Measurements from ENCODE around the gene NOL4L.
"Not testable (repeated sequence)": the region's sequence is repeated elsewhere in the genome, so short reads cannot be mapped to it uniquely, and the experiment has no call there.

NOL4L gene

DNA sequence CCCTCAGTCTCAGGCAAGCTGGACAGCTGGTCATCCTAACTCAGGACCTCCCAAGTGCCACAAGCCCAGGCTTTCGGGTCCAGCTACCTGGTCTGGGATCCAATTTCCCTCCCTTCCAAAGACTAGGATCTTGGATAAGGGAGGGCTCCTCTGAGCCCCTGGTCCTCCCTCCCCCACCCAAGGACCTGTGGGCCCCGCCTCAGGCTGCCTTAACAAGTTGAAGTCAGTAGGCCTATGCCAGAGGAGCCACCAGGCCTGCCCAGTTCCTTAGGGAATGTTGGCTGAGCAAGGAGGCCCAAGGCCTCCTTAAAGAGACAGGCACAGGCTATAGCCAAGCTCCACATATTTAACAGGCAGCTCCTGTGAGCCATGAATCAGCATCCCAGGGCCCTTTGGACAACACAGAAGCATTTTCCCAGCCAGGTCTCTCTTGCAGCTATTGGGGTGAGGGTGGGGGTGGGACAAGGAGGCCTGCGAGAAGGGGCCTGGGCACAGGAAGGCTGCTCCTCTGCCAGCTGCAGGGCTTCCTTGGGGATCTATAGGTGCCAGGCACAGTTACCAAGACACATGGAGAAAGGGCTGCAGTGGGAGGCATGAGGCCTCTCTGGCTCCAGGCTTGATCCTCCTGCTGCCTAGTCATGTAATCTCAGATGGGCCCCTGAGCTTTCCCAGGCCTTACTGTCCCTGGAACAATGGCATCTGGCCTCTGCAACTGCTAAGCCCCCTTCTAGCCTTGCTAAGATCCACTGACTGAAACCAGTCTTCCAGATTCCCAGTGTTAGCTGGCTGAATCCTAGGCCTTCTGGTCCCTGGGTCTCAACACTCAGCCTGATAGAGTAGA is 27.4 kb upstream of the NOL4L start:
- DNase-seq = no peak

DNA sequence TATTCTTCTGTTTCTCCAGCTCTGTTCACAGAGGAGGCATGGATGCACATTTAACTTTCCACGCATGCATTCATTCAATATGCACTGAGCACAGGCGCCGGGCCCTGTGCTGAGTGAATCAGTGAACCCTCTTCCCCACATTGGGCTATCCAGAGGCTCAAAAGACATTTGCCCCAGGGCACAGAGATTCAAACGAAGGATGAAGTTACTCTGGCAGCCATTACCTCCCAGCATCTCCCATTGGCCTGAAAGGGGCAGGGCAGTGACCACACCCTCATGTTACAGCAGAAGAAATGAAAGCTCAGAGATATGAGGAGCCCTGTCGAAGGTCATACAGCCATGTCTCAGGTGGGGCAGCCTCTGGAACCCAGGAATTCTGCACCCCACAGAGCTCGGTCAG is 26.7 kb upstream of the NOL4L start:
- no peak for DNase-seq

DNA sequence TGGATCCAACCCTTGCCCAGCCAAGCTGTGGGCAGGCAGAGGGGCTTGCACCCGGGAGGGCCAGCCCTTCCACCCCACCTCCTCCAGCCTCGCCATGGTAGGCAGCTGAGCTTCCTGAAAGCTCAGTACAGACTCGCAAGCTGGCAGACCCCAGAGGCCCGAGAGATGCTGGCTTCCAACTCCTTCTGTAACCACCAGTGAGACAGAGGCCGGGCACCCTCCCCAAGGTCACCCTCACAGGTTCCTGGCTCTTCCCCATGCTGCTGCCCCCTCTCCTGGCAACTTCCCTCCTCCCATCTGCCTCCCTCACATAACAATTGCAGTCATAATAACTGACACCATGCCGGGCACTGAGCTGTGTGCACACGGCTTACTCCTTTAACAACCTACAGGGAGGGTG is 26.2 kb upstream of the NOL4L start:
- no peak for DNase-seq

DNA sequence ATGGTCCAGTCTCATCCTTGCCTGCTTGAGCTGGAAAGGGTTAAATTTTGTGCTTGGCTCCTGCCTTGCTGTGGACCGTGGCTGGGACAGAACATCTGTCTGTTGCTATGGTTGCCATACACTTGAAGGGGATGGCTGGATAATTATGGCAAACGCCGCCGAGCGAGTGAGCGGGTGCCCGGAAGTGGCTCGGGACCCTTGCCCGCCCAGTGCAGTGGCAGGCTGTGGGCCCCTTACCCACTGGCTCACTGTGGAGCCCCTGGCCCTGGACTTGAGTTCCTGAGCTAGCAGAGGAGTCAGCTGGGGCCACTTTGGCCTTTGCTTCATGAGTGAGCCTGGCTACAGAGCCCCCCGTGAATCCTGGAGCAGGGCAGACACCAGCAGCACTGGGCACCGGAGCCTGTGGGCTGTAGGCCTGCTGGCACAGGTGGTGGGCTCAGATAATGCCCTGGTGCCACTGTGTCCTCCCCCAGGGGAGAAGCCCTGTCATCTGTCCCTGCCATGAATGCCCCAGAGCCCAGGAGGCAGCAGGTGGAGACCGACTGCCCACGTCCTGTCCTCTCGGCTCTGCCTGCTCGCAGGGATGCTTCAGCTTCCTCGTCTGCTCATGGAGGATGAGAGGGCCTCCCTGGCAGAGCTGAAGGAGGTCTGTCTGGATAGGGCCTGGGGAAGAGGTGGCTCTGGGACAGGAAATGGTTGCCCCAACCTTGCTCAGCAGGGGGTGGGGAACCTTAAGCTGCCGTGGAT is 25.5 kb upstream of the NOL4L start:
- DNase-seq = no peak

DNA sequence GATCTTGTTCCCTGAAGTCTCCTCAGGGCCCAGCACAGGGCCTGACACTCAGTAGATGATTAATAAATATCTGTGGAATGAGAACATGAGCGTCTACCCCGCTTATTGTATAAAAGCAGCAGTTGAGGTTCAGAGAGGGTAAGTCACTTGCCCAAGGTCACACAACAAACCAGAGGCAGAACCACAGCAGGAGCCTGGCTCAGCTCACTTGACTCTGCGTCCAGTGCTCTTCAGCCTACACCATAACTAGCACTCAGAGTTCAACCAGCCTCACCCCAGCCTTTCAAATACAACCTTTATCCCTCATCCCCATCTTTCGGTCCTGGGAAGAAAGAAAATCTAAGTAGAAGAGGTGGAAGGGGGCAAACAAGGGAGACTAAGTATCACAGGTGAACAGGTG is 24.9 kb upstream of the NOL4L start:
- no peak for DNase-seq

DNA sequence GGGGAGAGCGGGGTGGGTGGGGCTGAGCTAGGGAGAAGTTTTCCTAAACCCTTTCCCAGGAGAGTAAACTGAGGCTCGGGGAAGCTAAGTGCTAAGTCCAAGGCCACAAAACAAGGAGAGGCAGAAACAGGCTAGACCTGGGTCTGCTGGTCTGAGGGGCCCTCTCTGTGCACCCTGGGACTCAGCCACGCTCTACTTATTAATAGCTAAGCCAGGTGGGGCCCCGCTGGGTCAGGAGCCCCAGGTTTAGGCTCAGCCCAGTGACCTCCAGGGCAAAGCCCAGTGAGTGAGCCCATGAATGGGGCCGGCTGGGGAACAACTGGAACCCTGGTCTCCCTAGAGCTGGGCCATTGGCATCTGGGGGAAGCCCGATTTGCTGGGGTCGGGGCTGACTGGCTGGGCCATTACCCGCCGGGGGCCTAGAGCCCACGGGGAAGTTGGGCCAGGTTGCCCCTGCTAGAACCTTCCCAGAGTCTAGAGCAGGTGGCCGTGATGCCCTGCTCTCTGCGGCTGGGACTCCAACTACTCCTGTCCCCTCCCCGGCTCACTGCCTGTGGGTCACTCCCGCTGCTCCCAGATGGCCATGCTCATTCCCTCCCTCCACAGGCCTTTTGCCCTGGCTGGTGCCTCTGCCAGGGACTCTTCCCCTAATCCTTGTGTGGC is 24.1 kb upstream of the NOL4L start:
- DNase-seq = no peak

DNA sequence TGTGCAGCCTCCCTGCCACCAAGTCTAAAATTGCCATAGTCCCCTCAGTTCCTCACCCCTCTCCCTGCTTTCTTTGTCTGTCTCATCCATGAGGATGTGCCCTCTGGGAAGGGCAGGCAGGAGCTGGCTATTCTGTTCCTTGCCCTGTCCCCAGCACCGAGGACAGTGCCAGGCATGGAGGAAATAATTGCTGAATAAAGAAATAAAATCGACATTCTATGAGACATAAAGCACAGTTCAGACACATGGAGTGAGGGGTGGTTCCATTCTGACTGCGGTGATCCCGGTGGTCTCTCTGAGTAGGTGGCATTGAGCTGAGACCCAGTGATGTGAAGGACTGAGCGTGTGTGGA is 23.5 kb upstream of the NOL4L start:
- DNase-seq = no peak

DNA sequence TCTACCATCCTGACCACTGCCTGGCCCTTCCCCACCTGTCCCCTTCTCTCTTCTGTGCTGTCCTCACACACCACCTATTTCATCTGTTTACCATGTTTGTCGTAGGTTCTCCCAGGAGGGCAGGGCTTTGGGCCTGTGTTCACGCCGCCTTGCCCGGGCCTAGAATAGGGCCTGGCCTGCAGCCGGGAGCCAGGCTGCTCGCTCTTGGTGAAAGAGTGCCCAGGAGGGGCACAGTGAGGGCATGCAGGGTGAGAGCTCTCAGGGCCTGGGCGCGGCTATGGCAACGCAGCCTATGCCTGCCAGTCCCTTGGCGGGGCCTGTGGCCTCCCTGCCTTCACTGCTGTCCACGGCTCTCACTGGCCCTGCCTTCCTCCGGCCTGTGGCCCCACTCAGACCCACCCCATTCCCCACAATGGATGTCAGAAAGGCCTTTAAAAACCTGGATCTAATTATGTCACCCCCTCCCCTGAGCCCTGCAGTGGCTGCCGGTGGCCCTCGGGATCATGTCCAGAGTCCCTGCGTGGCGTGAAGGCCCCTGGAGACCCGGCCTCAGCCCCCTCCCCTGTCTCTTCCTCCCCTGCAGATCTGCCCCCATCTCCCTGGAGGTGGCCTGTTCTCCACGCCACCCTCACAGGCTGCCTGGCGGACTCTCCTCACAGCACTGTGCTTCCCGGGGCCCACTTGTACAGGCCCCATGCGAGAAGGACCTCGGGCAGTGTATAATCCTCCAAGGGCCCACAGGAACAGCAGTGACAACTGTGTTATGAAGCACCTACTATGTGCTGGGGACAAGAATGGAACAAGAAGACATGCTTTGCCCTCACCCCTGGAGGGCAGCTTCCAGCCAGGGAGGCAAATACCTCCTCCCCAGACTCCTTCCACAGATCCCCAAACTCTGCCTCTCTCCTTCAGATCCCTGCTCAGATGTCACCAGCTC is 22.9 kb upstream of the NOL4L start:
- no peak for DNase-seq

DNA sequence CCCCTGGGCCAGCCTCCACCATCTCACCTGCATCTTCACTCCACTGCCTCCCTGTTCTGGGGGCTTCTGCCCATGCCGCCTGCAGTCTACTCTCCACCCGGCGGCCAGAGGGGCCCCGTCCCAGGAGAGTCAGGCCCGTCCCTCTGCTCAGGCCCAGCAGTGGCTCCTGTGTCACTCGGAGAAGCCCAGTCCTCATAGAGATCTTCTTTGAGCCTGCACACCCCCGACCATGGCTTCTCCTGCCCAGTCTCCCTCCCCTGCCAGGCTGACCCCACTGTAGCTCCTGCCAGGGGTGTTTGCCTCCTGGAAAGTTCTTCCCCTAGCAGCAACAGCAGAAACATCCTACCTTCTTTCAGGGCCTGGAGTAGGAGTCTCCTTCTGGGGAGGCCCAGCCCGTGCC is 22.2 kb upstream of the NOL4L start:
- DNase-seq = no peak

DNA sequence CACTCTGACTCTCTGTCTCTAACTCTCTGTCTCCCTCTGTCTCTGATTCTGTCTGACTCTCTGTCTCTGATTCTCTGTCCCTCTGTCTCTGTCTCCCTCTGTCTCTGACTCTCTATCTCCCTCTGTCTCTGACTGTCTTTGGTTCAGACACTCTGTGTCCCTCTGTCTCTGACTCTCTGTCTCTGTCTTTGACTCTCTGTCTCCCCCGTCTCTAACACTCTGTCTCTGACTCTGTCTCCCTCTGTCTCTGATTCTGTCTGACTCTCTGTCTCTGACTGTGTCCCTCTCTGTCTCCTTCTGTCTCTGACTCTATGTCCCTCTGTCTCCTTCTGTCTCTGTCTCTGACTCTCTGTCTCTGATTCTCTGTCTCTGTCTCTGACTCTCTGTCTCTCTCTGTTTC is 21.7 kb upstream of the NOL4L start:
- DNase-seq = no peak

DNA sequence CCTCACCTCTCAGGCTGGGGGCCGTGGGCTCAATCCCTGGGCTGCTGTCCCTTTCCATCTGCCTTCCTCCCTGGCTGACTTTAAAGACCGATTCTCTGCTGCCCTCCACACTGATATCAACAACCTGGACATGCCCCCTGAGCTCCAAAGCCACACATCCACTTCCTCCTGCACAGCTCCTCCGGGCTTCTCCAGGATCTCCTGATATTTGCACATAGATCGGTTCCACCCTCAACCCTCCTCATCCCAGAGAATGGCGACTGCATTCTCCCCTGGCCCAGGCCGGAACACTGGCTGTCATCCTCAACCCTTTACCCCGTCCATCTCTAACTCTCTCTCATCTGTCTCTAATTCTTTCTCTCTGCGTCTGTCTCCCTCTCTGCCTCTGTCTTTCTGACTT is 21.0 kb upstream of the NOL4L start:
- no peak for DNase-seq

DNA sequence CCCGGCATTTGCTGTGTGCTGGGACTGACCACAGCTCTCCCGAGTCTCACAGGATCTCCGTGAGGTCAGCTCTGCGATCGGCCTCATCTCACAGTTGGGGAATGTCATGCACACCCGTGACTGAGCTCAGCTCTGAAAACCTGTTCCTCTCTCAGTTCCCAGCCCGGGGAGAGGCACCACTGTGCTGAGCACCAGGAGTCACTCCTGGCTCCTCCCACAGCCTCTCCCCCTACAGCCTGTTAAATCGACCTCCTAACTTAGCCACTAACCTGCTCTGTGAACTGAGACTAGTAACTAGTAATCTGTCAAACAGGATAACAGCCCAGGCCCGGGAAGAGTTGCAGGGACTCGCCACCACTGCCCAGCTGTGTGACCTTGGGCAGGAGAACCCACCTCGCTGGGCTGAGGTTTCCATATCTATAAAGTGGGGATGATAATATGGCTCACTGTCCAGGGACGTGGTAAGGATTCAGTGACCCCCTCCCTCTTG is 20.1 kb upstream of the NOL4L start:
- no peak for DNase-seq

DNA sequence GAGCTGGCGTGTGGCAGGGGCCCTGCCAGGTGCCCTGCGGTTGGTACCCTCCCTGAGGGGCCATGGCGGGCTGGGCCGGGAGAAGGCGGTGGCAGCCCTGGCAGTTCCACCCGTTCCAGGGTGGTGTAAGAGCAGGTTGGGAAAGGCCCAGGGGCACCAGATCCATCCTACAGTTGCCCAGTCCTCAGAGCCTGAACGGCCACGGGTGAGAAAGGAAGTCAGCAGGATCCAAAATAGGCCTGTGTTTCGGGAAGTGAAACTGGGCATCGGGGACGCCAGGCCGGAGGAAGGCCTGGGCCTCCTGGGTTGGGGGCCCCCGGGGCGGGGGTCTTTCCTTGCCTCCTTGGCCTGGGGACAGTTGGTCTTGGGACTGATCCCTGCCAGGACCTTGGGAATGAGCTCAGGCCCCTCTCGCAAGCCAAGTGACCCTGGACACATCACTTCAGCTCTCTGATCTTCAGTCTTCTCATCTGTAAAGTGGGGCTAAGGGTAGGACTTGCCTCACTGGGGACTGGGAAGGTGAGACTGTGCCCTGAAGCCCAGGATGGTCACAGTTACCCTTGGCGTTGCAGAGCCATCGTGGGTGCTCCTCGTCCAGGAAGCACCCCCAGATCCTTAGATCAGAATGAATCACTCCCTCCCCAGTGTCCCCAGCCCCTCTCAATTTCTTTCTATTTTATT is 18.1 kb upstream of the NOL4L start:
- DNase-seq = no peak

DNA sequence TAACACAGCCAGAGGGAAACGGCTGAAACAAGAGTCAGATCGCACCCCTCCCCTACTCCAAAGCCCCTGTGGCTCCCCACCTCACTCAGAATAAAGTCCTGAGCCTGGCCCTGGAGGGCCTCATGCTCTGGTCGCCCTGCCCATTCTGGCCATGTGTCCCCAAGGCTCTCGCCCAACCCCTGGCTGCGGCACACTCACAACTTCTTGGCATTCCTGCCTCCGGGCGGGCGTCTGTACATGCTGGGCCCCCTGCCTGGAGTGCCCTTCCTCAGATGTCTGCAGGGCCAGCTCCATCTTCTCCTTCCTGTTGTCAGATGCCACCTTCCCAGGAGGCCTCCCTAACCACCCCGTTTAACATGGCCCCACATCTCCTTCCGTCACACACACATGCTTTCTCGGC is 17.1 kb upstream of the NOL4L start:
- DNase-seq = no peak

DNA sequence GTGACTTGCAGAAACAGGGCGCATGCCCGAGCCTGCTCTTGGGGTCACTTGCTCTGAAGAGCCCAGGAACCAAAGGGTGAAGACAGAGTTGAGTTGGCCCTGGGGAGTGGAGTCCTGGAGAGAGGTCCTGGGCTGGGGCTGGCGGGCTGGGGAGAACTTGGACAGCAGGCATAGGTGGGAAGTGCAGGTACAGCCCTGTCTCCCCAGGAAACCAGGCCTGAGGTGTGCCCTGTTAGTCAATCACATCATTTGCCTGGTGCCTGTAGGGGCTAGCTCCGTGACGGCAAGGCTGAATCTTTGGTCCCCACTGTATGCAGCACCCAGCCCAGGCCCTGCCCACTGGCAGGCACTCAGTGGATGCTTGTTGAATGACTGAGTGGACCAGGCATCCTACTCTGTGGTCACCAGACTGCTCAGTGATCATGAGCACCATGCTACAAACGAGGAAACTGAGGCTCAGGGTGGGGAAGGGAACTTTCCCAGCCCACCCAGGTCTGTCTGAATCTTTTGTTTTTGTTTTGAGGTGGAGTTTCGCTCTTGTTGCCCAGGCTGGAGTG is 15.6 kb upstream of the NOL4L start:
- DNase-seq = no peak

DNA sequence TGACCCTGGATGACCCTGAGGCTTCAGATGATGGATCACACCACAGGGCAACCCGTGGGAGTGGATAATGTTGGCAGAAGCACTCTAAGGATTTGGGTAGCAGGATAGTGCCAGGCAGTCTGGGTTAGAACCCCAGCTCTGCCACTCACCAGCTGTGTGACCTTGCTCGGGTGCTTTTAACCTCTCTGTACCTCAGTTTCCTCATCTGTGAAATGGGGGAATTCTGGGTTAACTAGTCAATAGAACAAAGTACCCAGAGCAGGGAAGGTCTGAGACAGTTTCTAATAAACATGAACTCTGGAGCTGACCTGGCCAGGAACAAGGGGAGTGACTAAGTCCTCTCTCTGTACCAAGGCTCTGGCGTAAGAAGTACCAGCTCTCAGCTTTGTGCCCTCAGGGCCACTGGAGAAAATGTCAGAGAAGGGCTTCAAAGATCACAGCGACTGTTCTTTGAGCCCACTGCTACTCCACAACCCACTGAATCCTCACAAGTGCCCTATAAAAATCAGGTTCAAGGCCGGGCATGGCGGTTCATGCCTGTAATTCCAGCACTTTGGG is 14.7 kb upstream of the NOL4L start:
- DNase-seq = no peak

DNA sequence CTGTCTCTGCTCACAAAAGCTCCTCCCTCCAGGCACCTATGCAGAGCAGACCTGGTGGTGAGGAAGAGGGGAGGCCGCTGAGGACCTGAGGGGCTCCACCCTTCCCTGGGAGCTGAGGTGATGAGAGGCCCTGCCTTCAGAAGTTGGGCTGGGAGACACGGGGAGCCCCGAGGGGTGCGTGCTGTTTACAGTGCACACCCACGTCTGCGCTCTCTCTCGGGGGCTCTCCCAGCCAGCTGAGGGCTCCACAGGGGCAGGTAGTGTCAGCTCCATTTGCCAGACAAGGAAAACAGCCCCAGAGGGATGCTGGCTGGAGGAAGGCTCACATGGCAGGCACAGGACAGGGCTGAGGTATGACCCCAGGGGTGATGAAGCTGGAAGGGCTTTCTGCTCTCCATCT is 13.5 kb upstream of the NOL4L start:
- DNase-seq = no peak

DNA sequence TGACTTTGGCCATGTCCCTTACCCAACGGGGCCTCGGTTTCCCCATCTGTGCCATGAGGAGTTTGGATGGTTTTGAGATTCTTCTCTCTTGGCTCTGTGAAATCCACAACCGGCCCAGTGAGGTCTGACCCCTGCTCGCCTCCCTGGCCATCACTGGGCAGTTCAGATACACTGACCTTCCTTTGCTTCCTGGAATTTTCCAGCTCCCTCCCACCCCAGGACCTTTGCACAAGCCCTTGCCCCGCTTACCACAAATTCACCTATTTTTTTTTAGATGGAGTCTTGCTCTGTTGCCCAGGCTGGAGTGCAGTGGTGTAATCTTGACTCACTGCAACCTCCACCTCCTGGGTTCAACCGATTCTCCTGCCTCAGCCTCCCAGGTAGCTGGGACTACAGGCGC is 12.6 kb upstream of the NOL4L start:
- DNase-seq = no peak

DNA sequence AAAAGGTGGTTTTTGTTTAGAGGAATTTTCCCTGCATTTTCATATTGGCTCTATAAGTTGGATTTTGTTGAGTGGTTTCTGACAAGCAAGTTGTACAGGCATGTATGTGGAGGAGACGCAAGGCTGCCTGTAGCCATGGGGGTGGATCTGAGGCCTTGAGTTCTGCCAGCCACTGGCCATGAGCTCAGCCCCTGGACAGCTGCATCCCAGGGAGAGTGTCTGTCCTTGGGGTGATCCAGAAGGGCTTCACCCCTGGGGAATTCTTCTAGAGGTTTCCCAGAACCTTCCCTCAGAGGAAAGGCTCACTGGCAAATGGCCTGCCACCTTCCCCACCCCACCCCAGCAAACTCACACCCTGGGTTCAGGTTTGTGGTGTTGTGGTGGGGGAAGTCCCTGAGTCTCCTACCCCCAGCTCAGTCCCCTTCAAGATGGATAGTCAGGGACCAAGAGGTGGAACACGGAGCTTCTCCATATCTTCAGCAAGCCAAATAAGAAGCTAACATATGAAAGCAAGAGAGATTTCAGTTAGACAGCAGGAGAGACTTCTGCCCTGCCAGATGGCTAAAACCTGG is 11.6 kb upstream of the NOL4L start:
- DNase-seq = no peak

DNA sequence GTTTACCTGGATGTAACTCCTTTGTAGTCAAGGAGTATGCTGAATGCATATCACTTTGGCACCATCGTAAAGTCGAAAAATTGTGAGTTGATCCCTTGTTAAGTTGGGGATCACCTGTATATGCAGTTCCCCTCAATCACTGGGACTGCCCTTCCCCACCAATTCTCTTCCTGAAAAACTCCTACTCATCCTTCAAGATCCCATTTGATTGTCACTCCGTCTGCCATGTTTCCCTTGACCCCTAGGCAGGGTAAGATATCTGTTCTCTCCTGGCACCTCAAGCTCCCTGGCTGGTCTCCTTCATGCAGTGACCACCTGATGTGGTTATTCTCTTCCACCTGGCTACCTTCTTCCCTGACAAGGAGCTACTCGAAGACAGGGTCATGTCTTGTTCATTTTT is 10.0 kb upstream of the NOL4L start:
- DNase-seq = no peak

DNA sequence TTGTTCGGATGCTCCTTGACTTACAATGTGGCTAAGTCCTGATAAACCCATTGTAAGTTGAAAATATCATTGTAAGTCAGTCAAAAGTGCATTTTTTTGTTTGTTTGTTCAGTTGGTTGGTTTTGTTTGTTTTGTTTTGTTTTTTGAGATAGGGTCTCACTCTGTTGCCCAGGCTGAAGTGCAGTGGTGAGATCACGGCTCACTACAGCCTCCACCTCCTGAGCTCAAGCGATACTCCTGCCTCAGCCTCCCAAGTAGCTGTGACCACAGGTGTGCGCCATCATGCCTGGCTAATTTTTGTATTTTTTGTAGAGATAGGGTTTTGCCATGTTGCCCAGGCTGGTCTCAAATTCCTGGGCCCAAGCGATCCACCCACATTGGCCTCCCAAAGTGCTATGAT is 9.5 kb upstream of the NOL4L start:
- not testable (repeated sequence) for DNase-seq

Measured in NCI-H1694 (cell line).